LHCN-M2 (cell line): ENCODE measurements around the gene LAG3. TPM values are rescaled to one million over a fixed set of nuclear protein-coding genes. Genes with fewer than 3 reads are reported as not detected.
A peak's percentile ranks its signal among the peaks of the same experiment; 100 is the strongest.
"Not testable (repeated sequence)": the region's sequence is repeated elsewhere in the genome, so short reads cannot be mapped to it uniquely, and the experiment has no call there.

ENCODE experiments used
- DNase-seq: peaks from one replicate; pipeline ENCODE4 v3.0.0-alpha.2; 2012; ENCODE audit warnings: low read depth
- polyA plus RNA-seq: library from polyadenylated mRNA; unstranded; fragments of >200 nt; gene quantifications from one replicate; pipeline ENCODE4 v1.2.1, GENCODE V29; 2012; ENCODE audit warnings: missing spikeins
- total RNA-seq: library from RNA; depleted of rRNA; stranded (reverse); fragments of >200 nt; gene quantifications from 2 replicates; pipeline ENCODE4 v1.2.3, GENCODE V29; 2014; rRNA removed

Gene LAG3
- total RNA-seq, result 0.23 and 0.45 TPM in 2 replicates
- polyA plus RNA-seq, result 0.17 TPM

- no peak for DNase-seq
Observed at GRCh38 chr12:6772331-6772695, at the start of gene LAG3. Gene LAG3 (plus strand): TSS chr12:6772520. CDS start chr12:6772853, 333 bp downstream.

GRCh38 chr12:6722863-6723262 lies 49.5 kb upstream of the LAG3 start:
- DNase-seq, result no peak

DNA sequence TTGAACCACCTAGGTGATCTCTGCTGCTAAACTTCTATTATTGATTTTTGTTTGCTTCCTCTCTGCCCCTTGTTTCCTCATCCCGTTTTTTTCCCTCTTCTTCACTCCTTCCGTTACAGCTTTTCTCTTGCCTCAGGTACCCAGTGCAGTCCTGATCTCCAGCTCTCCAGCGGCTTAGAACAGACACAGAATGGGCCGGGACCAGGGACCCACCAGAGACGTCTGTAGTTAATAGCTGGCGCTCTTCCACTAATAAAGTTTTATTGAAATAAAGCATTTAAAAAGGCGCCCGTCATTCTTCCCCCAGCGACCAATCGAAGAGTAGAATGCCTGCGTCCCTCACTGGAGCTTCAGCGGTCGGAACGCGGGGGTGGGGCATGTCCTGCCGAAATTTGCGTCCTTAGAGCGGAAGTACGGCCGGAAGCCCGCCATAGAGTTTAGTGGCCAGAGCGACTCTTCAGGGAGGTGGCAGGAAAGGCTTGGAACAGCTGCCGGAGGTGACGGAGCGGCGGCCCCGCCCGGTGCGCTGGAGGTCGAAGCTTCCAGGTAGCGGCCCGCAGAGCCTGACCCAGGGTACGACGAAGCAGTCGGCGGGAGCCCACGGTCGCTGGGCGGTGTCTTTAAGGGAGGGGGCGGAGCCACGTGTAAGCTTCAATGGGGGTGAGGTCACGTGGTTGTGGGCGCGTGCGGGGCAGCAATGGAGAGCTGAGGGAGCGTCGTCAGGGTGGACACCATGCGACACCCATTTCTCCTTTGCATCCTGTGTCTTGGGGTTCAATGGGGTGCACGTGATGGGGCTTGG lies 48.5 kb upstream of the LAG3 start, which contains the start of gene COPS7A:
Gene COPS7A (plus strand): TSS at position 440 of the 802 bp plus-strand sequence. CDS start 611 bp downstream, outside the sequence.
- DNase-seq, result peak; percentile 98

DNA sequence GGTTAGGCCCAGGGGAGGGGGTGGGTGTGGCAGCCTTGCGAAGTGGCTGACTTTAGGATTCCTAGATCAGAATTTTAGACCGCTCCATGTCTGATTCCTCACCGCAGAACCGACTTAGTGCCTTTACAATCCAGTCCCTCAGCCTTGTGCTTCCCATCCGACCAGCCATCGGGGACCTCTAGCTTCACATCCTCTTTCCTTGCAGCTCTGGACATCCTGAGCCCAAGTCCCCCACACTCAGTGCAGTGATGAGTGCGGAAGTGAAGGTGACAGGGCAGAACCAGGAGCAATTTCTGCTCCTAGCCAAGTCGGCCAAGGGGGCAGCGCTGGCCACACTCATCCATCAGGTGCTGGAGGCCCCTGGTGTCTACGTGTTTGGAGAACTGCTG lies 47.9 kb upstream of the LAG3 start:
- DNase-seq, result no peak

DNA sequence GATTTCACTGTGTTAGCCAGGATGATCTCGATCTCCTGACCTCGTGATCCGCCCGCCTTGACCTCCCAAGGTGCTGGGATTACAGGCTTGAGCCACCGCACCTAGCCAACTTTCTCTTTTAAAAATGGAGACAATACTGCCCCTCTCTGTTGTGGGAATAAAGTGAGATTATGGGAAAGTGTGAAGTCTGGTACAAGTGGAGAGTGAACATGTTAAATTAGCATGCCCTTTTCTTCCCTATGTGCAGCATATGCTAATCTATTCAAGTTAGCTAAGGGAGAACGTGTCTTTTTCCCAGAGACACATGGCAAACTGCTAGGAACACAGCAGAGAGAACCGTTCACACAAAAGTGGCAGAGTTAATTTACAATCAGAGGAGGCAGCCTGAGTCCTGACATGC lies 47.0 kb upstream of the LAG3 start:
- DNase-seq, result no peak

GRCh38 chr12:6729186-6729585 lies 43.1 kb upstream of the LAG3 start:
- no peak for DNase-seq

- DNase-seq, result no peak
Observed at GRCh38 chr12:6730169-6730568, 42.2 kb upstream of the LAG3 start.

DNA sequence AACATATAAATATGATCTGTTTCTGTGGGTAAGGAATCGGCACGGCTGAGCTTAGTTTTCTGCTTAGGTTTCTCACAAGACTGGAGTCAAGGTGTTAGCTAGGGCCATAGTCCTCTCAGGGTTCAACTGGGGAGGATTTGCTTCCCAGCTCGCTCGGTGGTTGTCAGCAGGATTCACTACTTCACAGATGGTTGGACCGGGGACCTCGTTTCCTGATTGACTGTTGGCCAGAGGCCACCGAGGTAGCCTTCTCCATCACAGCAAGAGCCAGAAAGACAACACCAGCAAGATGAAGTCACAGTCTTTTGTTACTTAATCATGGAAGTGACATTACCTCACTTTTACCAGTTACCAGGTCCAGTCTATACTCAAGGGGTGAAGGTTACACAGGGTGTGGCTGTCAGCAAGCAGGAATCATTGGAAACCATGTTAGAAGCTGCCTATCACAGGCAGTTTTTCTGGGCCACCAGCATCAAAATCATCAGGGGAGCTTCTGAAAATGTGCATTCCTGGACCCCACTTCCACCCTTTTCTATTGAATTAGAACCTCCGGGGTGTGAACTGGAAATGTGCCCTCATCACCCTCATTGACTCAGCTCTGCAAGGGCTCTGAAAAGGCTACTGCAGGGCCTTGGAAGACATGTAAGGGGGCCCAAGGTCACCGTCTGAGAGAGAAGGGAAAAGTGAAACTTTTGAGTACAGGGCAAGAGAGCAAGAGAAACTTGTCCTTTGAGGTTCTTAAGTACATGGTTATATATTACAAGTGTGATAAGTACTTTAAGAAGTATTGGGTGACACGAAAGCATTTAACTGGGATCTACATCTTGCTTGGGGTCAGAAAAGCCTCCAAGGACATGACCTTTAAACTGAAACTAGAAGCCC lies 37.6 kb upstream of the LAG3 start:
- DNase-seq, result no peak

DNA sequence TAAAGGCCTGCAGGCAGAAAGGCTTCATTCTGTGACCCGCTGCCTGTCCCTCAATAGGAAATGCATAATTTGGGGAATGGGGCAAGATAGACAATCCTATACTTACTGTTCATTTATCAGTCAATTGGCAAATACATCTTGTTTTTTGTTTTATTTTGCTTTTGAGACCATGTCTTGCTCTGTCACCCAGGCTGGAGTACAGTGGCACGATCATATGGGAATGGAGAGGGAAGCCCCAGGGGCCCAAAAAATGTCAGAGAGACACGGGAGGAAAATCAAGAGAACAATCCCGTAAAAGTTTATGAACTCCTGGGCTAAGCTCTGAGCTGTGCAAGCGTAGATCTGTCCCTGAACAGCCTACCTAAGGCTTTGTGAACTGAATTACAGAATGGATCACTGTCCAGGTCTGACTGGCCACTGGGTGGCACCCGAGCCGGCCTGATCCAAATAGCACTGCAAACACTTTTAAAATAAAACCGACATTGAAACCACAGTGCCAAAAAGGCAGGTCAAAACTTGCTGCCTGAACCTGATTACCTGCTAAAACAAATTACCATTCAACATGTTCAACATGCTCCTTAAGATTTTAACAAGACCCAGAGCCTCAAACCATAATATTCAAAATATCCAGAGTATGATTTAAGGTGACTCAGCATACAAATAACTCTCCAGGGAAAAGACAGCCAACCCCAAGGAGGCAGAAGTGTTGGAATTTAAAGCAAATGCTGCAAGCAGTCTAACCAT lies 36.7 kb upstream of the LAG3 start:
- peak; percentile 77 for DNase-seq

DNA sequence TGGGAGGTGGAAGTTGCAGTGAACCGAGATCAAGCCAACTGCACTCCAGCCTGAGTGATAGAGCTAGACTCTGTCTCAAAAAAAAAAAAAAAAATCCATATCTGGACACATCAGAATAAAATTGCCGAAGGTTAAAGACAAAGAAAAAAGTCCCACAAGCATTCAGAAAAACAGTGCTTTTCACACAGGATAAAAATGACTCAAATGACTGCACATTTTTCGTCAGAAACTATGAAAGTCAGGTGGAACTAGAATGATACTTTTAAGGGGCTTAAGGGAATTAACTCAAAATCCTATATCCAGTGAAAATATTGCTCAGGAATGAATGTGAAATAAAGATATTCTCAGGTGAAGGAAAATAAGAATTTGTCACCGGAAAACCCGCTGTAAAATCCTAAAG lies 35.6 kb upstream of the LAG3 start:
- no peak for DNase-seq

GRCh38 chr12:6742080-6742479 lies 30.2 kb upstream of the LAG3 start:
- not testable (repeated sequence) for DNase-seq

DNA sequence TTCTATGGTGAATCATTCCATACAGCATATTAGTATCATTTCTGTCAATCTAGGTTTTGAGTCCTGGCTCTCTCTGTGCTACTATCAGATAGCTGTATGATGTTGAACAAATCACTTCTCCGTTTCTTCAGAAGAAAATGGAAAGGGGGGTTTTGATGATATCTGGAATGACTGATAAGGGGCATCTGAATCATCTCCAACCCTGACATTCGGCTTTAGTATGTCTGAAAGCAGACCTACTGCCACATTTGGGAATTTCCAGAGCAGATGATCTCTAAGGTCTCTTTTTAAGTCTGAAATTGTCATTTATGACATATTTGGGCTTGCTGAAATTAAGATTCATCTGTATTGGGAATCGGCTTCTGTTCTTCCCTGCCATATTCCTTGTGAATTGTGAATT lies 29.5 kb upstream of the LAG3 start:
- no peak for DNase-seq

- not testable (repeated sequence) for DNase-seq
Observed at GRCh38 chr12:6743300-6743699, 29.0 kb upstream of the LAG3 start.

DNA sequence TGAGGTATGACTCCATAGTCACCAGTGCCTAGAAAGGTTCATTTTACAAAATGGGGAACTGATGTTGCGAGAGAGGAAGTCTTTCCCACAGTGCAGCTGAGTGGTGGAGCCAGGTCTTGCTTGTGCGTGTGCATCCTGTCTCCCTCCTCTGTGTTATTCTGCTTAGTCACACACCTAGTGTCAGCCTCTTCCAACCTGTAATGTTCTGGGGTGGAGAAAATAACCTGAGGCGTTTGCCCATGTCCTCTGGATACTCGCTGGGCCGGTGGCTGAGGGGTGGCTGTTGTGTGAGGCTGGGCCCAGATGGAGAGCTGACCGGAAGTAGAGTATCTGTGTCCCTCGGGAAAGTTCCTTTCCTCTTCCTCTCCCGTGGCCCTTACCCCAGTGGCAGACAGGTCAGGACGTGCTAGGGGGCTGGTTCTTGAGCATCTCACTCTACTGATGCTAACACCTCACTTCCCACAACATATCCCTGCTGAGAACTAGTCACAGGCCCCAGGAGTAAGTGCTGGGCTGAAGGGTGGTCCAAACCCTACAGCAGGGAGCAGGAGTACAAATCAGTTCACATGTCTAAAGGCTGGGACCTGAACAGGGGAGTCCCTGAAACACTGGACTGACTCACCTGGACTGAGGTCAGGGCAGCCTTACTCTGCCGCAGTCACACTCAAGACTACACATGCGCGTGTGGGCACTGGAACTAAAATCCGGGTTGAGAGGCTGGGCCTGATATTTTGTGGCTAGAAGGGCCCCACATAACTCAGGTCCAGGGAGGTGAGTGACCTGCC lies 26.4 kb upstream of the LAG3 start:
- DNase-seq, result no peak

GRCh38 chr12:6747216-6747615 lies 25.1 kb upstream of the LAG3 start:
- no peak for DNase-seq

- DNase-seq, result no peak
Observed at GRCh38 chr12:6748761-6749160, 23.6 kb upstream of the LAG3 start.

DNA sequence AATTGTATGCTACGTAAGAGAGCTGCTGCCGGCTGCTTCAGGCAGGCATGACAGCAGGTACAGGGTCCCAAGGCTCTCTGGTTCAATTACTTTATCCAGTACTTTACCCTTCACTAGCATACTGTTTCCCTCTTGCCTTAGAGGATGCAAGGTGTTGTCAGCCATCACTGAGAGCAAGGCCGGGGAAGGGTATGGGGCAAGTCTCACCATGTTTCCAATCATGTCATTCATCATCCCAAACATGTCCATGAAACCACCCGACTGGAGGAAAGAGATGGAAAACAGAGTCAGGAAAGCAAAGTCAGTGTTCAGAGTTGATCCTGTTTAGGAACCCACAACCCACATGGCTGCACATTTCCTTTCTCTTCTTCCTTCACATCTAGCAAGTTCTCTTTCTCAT lies 21.8 kb upstream of the LAG3 start:
- DNase-seq, result no peak

DNA sequence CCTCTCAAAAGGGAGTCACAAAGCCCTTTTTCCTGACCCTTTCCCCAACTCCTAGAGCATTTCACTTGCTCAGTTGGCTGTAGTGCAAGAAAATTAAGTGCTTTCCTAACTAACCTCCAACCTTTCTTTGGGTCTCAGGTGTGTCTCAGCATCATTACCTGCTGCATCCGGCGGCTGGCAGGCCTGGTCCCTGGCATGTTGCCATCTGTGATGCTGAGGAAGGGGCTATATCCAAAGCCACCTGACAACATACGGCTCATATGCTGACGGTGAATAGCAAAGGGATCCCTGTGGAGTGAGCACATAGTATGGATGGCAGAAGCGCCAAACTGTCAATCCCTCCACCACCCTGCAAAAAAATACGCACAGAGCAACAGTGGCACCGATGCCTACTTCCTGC lies 20.6 kb upstream of the LAG3 start:
- DNase-seq, result no peak

- peak; percentile 61 for DNase-seq
Observed at GRCh38 chr12:6752167-6752920, 20.0 kb upstream of the LAG3 start.
